Activated T-cell treated with anti-CD3 and anti-CD28 coated beads for 48 hours (primary cell): ENCODE measurements around the gene MRPL30.
"Not testable (repeated sequence)": the region's sequence is repeated elsewhere in the genome, so short reads cannot be mapped to it uniquely, and the experiment has no call there.

ENCODE experiments used
- DNase-seq: peaks from one replicate; pipeline ENCODE4 v3.0.0-alpha.2; 2020; ENCODE audit warnings: low read depth

Gene MRPL30

DNA sequence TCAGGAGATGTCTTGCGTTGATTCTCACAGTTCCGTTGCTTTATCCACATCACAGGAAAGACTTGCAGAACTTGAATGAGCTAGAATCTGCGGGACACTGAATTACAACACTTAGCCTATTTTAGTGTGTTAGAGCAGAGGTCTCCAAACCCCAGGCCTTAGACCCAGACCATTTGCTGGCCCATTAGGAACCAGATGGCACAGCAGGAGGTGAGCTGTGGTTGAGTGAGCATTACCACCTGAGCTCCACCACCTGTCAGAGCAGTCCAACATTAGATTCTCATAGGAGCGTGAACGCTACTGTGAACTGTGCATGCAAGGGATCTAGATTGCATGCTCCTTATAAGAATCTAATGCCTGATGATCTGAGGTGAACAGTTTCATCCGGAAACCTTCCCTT lies 3.8 kb downstream of the MRPL30 start:
- no peak for DNase-seq

GRCh38 chr2:99187011-99187410 lies 6.0 kb downstream of the MRPL30 start:
- no peak for DNase-seq

GRCh38 chr2:99188357-99188756 lies 7.4 kb downstream of the MRPL30 start:
- no peak for DNase-seq

GRCh38 chr2:99190548-99190947 lies 9.6 kb downstream of the MRPL30 start:
- no peak for DNase-seq

DNA sequence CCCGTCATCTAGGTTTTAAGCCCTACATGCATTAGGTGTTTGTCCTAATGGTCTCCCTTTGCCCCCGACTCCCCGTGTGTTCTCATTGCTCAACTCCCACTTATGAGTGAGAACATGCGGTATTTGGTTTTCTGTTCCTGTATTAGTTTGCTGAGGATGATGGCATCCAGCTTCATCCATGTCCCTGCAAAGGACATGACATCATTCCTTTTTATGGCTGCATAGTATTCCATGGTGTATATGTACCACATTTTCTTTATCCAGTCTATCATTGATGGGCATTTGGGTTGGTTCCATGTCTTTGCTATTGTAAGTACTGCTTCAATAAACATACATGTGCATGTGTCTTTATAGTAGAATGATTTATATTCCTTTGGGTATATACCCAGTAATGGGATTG lies 11.4 kb downstream of the MRPL30 start:
- DNase-seq, result not testable (repeated sequence)

DNA sequence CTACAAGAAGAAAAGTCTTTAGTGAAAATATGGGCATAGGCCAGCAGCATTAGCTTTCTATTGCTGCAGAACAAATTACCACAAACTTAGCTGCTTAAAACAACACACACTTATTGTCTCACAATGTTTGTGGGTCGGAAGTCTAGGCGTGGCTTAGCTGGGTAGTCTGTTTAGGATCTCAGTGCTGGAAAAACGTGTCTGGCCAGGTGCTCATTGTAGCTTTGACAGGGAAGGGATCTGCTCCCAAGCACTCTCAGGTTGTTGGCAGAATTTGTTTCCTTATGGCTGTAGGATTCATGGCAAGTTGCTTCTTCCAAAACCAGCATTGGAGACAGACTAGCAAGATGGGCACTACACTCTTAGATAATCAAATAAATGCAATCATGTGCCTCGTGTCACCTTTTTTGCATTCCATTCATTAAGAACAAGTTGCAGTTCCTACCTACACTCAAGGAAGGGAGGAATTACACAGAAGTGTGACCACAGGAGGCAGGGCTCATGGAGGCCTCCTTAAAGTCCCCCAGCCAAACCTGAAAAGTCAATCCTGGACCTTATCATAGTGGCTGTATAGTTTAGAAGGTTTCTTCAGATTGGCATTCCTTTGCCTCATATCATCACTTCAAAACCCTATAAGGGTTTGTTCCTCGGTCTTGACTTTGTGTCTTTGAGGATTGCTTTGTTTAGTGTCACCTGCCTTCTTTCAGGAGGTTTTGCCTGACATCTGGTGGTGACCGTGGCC lies 17.3 kb downstream of the MRPL30 start:
- no peak for DNase-seq

DNA sequence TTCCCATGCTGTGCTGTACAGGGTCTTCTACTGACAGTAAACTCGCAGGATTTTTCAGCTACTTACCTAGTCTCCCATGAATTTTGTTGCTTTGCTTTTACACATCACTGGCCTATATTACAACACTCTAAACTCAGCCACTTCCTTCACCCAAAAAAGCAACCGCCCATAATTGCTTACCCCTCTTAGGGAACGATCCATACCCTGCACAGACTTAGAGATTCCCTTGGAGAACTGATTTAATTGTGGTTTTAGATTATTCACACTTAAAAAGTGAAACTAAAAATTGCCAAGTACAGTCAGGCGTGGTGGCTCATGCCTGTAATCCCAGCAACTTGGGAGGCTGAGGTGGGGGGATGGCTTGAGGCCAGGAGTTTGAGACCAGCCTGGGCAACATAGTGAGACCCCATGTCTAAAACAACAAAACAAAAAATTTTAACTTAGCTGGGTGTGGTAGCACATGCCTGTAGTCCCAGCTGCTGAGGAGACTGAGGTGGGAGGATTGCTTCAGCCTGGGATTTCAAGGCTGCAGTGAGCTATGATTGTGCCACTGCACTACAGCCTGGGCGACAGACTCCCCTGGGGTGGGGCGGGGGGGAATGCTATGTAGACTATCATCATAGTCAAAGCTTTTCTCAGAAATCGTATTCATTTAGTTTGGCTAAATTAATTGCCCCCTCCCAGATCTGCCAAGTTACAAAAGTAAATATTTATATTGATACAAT lies 19.3 kb downstream of the MRPL30 start:
- no peak for DNase-seq

GRCh38 chr2:99201959-99202678 lies 21.1 kb downstream of the MRPL30 start:
- DNase-seq, result no peak

DNA sequence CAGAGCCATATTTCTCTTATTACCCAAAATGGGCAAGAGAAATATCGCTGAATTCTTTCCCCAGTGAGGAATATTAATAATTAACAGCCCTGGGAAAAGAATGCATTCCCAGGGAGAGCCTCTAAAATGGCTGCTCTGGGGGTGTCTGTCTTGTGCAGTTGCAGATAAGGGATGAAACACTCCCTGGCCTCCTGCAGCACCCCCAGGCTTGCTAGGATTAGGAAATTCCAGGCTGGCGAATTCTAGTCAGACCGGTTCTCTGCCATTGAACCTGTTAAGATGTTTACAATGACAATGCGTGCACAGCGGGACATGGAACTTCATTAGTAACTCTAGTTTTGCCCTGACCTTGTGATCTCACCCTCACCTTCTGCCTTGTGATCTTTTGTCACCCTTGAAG lies 24.5 kb downstream of the MRPL30 start:
- DNase-seq, result no peak

- no peak for DNase-seq
Observed at GRCh38 chr2:99216096-99216495, 35.1 kb downstream of the MRPL30 start.

DNA sequence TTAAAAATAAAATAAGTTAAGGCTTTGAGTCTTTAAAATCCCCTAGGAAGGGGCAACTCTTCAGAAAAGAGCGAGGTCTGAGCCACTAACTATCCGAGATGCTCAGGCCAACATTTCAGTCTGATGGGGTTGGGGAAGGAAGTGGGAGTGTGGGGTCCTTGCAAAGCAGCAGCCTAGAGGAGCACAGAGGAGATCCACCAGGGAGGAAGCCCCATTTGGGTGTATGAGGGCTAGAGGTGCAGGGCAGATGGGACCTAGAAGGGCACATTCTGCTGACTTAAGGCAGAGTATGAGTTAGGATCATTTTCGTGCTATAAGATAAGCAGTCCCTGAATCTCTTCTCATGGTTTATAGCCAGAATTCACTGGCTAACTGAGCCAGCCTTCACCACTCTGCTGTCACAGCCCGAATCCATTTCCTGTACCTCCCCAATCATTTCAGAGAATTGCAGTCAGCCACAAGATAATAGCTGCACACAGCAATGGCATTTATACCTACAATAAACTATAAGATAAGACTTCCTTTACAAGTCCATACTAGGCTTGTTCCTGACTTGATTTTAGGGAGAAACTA lies 37.0 kb downstream of the MRPL30 start:
- no peak for DNase-seq

- not testable (repeated sequence) for DNase-seq
Observed at GRCh38 chr2:99233177-99233576, 52.2 kb downstream of the MRPL30 start.

- DNase-seq, result no peak
Observed at GRCh38 chr2:99238599-99238998, 57.6 kb downstream of the MRPL30 start.

GRCh38 chr2:99240431-99240830 lies 59.4 kb downstream of the MRPL30 start:
- no peak for DNase-seq

DNA sequence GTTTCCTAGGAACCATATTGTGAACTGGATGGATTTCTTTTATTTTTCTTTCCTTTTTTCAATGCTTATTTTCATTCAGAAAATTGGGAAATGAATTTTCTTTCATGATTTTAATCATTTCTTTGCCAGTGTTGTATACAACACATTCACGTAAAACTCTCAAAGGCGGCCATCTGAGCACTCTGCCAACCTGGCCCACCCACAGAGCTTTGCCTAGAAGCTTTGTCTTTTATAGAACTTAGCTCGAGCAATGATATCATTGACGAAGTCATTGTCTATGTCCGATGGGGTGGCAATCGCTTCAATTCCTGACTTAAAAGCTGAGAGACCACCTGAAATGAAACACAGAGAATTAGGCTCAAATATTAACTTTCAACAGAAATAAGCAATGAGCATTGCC lies 61.2 kb downstream of the MRPL30 start:
- no peak for DNase-seq
